ENCODE measurements around the gene CRMP1. TPM values are rescaled to one million over a fixed set of nuclear protein-coding genes. Genes with fewer than 3 reads are reported as not detected.

The CRMP1 gene
- total RNA-seq, 3 donors from 2014 or later, result 0.44 to 1.6 (median 1.3) TPM

DNA sequence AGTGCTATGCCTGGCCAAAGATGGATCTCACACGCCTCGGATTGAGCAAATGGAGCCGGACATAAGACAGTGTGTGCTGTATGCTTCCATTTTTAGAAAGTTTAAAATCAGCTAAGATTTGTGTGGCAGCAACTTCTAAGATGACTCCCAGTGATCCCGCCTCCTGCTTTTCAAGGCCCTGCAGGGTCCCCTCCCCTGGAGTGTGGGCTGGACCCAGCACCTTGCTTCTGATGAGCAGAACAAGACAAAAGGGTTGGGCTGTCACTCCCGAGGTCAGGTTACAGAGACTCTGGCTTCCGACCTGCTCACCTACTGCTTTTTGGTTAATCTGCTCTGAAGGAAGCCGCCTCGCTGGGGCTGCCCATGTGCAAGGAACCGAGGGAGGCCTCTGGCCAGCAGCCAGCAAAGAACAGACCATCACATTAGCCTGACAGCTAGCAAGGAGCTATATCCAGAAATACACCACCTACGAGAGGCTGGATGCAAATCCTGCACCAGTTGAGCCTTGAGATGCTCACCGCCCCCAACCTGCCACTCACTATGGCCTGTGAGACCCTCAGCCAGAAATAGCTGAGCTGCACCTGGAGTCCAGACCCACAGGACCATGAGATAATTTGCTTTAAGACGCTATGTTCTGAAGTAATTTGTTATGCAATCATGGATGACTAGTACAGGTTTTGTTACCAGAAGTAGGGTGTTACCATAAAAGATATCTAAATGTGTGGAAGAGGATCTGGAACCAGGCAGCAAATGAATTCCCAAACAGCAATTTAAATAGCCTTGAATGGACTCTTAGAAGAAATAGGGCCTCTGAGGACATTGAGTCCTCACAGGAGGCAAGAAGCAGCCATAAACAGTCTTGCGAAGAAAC lies 47.6 kb downstream of the CRMP1 start:
- Histone ChIP-seq H3K4me1 (no peaks in the 10 kb centered on the region), H3K9me3 (peaks cover 3 to 7% of the 10 kb centered on the region in 2 donors), H3K27ac (no peak overlapping the region), H3K27me3 (no peaks in the 10 kb centered on the region), H3K36me3 (no peaks in the 10 kb centered on the region), H3K4me3 (no peak overlapping the region)
- DNase-seq (ENCODE audit: low spot score in 2 of 2), result no peak
- intact Hi-C loops (cut with DNase I; ENCODE audit: low total_unique reads), result no loop called here
- TF ChIP-seq POLR2A (IDR thresholded peaks at IDR 0.05) (no peak), POLR2AphosphoS5 (IDR thresholded peaks at IDR 0.05) (no peak)
- TF ChIP-seq, protein P1, sequence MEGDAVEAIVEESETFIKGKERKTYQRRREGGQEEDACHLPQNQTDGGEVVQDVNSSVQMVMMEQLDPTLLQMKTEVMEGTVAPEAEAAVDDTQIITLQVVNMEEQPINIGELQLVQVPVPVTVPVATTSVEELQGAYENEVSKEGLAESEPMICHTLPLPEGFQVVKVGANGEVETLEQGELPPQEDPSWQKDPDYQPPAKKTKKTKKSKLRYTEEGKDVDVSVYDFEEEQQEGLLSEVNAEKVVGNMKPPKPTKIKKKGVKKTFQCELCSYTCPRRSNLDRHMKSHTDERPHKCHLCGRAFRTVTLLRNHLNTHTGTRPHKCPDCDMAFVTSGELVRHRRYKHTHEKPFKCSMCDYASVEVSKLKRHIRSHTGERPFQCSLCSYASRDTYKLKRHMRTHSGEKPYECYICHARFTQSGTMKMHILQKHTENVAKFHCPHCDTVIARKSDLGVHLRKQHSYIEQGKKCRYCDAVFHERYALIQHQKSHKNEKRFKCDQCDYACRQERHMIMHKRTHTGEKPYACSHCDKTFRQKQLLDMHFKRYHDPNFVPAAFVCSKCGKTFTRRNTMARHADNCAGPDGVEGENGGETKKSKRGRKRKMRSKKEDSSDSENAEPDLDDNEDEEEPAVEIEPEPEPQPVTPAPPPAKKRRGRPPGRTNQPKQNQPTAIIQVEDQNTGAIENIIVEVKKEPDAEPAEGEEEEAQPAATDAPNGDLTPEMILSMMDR (IDR thresholded peaks at IDR 0.05), result no peak

DNA sequence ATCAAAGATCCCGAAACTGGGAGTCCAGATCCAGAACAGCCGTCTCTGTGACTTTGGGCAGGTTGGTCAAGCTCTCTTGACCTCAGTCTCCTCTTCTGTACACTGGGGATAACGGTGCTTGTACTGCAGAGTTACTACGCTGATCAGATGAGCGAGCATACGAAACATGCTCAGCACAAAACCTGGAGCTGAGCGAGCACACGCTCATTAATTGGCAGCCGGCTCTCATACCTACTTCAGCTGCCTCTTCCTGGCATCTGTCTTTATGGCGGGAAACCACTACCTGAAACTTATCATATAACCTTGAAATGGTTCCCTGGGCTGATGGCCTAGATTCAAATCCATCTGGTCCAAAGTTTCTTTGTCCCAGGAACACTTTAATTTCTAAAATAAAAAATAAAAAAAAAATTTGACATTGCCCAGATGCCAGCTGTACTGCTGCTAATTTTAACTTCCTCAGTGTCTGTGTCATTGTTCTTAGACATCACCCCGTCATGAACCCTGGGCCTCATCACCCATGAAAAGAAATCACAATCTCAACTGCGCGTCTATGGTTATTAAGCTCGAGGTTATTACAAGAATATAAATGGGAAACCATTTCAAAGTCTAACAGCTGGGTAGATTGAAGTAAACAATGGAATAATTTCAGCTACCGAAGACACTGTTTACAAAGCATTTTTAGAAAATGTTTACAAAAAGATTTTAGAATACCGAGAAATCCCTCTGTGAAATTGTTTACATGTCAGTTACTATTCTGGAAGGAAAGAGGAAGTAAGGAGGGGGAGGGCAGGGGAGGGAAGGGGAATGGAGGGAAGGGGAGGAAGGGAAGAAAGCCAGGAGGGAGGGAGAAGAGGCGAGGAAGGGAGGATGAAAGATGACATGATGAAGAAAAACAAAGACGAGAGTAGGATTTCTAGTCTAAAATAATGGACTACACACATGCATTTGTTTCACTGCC lies 49.0 kb downstream of the CRMP1 start:
- Histone ChIP-seq H3K9me3 (peaks cover 3 to 7% of the 10 kb centered on the region in 2 donors), H3K27ac (no peak overlapping the region), H3K4me1 (no peaks in the 10 kb centered on the region), H3K27me3 (no peaks in the 10 kb centered on the region), H3K36me3 (no peaks in the 10 kb centered on the region), H3K4me3 (no peak overlapping the region)
- intact Hi-C loops (cut with DNase I; ENCODE audit: low total_unique reads), result no loop called here
- no peak for DNase-seq (ENCODE audit: low spot score in 2 of 2)
- TF ChIP-seq POLR2AphosphoS5 (IDR thresholded peaks at IDR 0.05) (no peak), POLR2A (IDR thresholded peaks at IDR 0.05) (no peak)
- TF ChIP-seq, protein P1 (IDR thresholded peaks at IDR 0.05), result no peak

DNA sequence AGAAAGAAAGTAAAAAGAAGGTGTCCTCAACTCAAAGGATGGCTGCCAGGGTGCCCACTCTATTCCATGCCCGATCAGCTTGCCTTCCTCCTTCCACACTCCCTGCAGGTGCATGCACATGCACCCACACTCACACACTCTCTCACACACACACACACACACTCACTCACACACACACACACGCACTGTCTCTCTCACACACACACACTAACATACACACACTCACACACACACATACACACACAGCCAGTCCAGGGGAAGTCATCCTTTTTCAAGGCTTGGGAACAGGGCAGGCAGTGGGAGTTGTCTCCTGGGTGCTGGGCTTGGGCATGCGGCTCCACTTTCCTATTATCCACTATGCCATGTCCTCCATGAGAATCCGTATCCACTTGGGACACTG lies 50.4 kb downstream of the CRMP1 start:
- no peaks in the 10 kb centered on the region for H3K36me3 ChIP-seq
- H3K9me3 ChIP-seq, result peaks cover 3 to 7% of the 10 kb centered on the region in 2 donors
- intact Hi-C loops (cut with DNase I; ENCODE audit: low total_unique reads), result no loop called here
- DNase-seq (ENCODE audit: low spot score in 2 of 2), result no peak
- TF ChIP-seq POLR2A (IDR thresholded peaks at IDR 0.05) (no peak), POLR2AphosphoS5 (IDR thresholded peaks at IDR 0.05) (no peak)
- TF ChIP-seq, protein P1 (IDR thresholded peaks at IDR 0.05), result no peak
- H3K27me3 ChIP-seq, result no peaks in the 10 kb centered on the region
- H3K27ac ChIP-seq, result no peak overlapping the region
- no peak overlapping the region for H3K4me3 ChIP-seq
- no peaks in the 10 kb centered on the region for H3K4me1 ChIP-seq

DNA sequence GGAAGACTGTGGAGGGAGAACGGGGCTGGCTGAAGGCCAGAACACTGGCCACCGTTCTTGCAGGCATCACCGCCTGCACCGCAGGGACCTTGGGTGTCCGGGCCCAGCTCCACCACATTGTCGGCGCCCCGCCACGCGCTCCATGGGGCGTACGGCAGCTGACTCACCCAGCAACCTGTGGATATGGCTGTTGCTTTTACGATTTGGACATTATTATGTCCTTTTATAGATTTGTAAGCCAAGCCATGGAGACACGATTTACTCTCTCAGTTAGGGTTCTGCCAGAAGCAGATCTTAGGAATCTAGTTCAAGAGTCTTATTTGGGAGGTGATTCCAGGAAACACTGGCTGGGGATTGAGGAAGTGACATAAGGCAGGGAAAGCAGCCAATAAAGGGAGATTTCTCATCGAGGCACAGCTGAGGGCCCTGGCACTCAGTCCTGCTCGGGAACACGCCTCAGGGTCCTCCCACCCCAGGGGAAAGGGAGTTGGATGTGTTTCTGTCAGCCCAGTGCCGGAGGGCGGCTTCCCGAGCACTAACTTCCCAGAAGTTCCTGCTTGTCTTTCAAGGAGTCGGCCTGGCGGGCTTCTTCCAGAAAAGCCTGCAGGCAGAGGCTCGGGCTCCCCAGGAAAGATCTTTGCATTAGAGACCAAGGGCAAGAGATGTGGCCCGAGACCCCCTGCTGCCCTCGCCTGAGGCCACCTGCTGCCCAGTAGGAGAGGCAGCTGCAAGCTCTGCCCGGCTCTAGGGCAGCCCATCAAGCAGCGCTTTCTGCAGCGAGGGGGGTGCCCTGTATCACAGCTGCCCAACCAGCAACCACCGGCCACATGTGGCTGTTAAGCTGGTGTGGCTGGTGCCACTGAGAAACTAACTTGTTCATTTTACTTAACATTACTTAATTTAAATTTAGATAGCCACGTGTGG lies 52.9 kb downstream of the CRMP1 start:
- TF ChIP-seq, protein P1 (IDR thresholded peaks at IDR 0.05), result no peak
- TF ChIP-seq POLR2A (IDR thresholded peaks at IDR 0.05) (no peak), POLR2AphosphoS5 (IDR thresholded peaks at IDR 0.05) (no peak)
- no peaks in the 10 kb centered on the region for H3K9me3 ChIP-seq
- intact Hi-C loops (cut with DNase I; ENCODE audit: low total_unique reads), result no loop called here
- no peaks in the 10 kb centered on the region for H3K27me3 ChIP-seq
- H3K27ac ChIP-seq, result peak overlapping the region in 1 of 2 donors; percentile 68
- no peaks in the 10 kb centered on the region for H3K36me3 ChIP-seq
- H3K4me1 ChIP-seq, result no peaks in the 10 kb centered on the region
- no peak for DNase-seq (ENCODE audit: low spot score in 2 of 2)
- peak overlapping the region in 2 of 3 donors; percentile 6 to 28 for H3K4me3 ChIP-seq

Data from breast epithelium (tissue), 4 donors.